Measurements from ENCODE around the gene ZNF550.
"Not testable (repeated sequence)": the region's sequence is repeated elsewhere in the genome, so short reads cannot be mapped to it uniquely, and the experiment has no call there.

DNA sequence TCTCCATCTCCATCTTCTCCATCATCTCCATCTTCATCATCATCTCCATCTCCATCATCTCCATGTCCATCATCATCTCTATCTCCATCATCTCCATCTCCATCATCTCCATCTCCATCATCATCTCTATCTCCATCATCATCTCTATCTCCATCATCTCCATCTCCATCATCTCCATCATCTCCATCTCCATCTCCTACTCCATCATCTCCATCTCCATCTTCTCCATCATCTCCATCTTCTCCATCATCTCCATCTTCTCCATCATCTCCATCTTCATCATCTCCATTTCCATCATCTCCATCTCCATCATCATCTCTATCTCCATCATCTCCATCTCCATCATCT is 60.4 kb downstream of the ZNF550 start:
- TF ChIP-seq, protein P1, sequence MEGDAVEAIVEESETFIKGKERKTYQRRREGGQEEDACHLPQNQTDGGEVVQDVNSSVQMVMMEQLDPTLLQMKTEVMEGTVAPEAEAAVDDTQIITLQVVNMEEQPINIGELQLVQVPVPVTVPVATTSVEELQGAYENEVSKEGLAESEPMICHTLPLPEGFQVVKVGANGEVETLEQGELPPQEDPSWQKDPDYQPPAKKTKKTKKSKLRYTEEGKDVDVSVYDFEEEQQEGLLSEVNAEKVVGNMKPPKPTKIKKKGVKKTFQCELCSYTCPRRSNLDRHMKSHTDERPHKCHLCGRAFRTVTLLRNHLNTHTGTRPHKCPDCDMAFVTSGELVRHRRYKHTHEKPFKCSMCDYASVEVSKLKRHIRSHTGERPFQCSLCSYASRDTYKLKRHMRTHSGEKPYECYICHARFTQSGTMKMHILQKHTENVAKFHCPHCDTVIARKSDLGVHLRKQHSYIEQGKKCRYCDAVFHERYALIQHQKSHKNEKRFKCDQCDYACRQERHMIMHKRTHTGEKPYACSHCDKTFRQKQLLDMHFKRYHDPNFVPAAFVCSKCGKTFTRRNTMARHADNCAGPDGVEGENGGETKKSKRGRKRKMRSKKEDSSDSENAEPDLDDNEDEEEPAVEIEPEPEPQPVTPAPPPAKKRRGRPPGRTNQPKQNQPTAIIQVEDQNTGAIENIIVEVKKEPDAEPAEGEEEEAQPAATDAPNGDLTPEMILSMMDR (IDR thresholded peaks at IDR 0.05 in 2 of 3, conservative IDR thresholded peaks at IDR 0.05 in 1 of 3; ENCODE audit: borderline replicate concordance in 1 of 3, insufficient read depth in 1 of 3, low read depth in 2 of 3, low read length in 2 of 3) = not testable (repeated sequence)
- TF ChIP-seq, protein P2, sequence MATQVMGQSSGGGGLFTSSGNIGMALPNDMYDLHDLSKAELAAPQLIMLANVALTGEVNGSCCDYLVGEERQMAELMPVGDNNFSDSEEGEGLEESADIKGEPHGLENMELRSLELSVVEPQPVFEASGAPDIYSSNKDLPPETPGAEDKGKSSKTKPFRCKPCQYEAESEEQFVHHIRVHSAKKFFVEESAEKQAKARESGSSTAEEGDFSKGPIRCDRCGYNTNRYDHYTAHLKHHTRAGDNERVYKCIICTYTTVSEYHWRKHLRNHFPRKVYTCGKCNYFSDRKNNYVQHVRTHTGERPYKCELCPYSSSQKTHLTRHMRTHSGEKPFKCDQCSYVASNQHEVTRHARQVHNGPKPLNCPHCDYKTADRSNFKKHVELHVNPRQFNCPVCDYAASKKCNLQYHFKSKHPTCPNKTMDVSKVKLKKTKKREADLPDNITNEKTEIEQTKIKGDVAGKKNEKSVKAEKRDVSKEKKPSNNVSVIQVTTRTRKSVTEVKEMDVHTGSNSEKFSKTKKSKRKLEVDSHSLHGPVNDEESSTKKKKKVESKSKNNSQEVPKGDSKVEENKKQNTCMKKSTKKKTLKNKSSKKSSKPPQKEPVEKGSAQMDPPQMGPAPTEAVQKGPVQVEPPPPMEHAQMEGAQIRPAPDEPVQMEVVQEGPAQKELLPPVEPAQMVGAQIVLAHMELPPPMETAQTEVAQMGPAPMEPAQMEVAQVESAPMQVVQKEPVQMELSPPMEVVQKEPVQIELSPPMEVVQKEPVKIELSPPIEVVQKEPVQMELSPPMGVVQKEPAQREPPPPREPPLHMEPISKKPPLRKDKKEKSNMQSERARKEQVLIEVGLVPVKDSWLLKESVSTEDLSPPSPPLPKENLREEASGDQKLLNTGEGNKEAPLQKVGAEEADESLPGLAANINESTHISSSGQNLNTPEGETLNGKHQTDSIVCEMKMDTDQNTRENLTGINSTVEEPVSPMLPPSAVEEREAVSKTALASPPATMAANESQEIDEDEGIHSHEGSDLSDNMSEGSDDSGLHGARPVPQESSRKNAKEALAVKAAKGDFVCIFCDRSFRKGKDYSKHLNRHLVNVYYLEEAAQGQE (IDR thresholded peaks at IDR 0.05; ENCODE audit: low read depth) = not testable (repeated sequence)
- TF ChIP-seq, protein P3, sequence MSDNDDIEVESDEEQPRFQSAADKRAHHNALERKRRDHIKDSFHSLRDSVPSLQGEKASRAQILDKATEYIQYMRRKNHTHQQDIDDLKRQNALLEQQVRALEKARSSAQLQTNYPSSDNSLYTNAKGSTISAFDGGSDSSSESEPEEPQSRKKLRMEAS (IDR thresholded peaks at IDR 0.05) = not testable (repeated sequence)
- TF ChIP-seq TCF7L2 (IDR thresholded peaks at IDR 0.05; ENCODE audit: borderline replicate concordance, extremely low read depth, insufficient read depth, insufficient read length) = not testable (repeated sequence)

Data from HCT116 (cell line).